B cell (primary cell): ENCODE results near the gene ACTN1.

ENCODE experiments used
- EZH2 ChIP-seq: IDR thresholded peaks from 2 replicates; pipeline ENCODE4 v1.6.1; 2012; ENCODE audit warnings: borderline replicate concordance, low read depth, mild to moderate bottlenecking, moderate library complexity, low read length; ENCODE audit not compliant: insufficient read depth, poor library complexity, severe bottlenecking
- TF ChIP-seq, protein P1 (sequence below): fragments of 200-600 bp; IDR thresholded peaks from one replicate; pipeline ENCODE4 v1.8.0; 2022; ENCODE audit warnings: antibody characterized with exemption, mild to moderate bottlenecking

GRCh38 chr14:68981539-68981976 lies 2.5 kb upstream of the ACTN1 start:
- TF ChIP-seq, protein P1, sequence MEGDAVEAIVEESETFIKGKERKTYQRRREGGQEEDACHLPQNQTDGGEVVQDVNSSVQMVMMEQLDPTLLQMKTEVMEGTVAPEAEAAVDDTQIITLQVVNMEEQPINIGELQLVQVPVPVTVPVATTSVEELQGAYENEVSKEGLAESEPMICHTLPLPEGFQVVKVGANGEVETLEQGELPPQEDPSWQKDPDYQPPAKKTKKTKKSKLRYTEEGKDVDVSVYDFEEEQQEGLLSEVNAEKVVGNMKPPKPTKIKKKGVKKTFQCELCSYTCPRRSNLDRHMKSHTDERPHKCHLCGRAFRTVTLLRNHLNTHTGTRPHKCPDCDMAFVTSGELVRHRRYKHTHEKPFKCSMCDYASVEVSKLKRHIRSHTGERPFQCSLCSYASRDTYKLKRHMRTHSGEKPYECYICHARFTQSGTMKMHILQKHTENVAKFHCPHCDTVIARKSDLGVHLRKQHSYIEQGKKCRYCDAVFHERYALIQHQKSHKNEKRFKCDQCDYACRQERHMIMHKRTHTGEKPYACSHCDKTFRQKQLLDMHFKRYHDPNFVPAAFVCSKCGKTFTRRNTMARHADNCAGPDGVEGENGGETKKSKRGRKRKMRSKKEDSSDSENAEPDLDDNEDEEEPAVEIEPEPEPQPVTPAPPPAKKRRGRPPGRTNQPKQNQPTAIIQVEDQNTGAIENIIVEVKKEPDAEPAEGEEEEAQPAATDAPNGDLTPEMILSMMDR = no peak
- no peak for TF ChIP-seq EZH2
